NCI-H1694 treated with DMSO at 0.1 percent for 48 hours (cell line): Measurements from ENCODE around the gene SGCB.
"Not testable (repeated sequence)": the region's sequence is repeated elsewhere in the genome, so short reads cannot be mapped to it uniquely, and the experiment has no call there.

ENCODE experiments used
- DNase-seq: peaks from one replicate; lab custom pipeline; 2025; lab: John Stamatoyannopoulos, UW

SGCB gene, protein sequence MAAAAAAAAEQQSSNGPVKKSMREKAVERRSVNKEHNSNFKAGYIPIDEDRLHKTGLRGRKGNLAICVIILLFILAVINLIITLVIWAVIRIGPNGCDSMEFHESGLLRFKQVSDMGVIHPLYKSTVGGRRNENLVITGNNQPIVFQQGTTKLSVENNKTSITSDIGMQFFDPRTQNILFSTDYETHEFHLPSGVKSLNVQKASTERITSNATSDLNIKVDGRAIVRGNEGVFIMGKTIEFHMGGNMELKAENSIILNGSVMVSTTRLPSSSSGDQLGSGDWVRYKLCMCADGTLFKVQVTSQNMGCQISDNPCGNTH

GRCh38 chr4:52038103-52038912, at the start of gene SGCB:
SGCB (minus strand) TSS chr4:52038299; CDS start chr4:52038259, 40 bp downstream.
- DNase-seq: peak; percentile 42

GRCh38 chr4:52086425-52086824, 48.3 kb upstream of the SGCB start:
- DNase-seq: not testable (repeated sequence)

GRCh38 chr4:52081216-52081615, 43.1 kb upstream of the SGCB start:
- no peak for DNase-seq

DNA sequence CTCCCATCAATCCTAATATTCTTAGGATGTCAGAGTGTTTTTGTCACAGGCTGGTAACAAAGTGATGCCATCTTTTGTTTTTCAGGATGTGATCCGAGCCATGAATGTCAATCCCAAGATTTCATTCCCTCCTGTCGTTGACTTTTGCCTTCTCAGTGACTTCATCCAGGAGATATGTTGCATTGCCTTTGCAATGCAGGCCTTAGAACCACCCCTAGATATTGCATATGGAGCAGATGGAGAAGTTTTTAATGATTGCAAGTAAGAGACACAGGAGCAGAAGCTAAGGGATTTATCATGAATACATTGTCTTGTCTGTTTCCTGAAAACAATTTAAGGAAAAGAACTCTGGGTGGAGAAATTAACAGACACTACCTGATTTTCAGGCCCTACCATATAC, 41.6 kb upstream of the SGCB start:
- DNase-seq: no peak

- no peak for DNase-seq
These were observed 38.6 kb upstream of the SGCB start for GRCh38 chr4:52076731-52077130.

DNA sequence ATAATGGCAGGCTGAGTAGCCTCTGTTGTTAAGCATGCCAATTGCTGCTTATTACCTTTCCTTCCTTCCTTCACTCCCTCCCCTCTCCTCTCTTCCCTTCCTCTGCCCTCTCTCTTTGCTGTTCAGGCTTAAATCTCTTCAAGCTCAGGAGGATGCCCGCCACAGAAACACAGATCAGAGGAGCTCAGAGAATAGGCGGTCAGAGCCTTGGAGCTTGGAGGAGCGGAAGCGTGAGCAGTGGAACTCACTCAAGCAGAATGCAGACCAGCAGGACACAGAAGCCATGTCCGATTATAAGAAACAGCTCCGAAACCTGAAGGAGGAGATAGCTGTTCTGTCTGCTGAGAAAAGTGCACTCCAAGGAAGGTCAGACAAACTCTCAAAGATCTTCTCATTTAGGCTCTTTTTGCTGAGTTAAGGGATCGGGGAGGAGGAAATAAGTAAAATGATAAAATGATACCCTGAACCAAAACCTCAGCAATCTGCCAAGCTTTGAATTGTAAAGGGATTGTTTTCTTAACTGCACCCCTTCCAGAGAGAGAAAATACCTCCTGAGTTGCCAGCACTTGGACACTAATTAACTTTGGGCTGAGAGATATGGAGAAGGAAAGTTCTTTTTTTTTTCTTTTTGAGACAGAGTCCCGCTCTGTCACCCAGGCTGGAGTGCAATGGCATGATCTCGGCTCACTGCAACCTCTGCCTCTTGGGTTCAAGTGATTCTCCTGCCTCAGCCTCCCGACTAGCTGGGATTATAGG, 33.9 kb upstream of the SGCB start:
- no peak for DNase-seq

DNA sequence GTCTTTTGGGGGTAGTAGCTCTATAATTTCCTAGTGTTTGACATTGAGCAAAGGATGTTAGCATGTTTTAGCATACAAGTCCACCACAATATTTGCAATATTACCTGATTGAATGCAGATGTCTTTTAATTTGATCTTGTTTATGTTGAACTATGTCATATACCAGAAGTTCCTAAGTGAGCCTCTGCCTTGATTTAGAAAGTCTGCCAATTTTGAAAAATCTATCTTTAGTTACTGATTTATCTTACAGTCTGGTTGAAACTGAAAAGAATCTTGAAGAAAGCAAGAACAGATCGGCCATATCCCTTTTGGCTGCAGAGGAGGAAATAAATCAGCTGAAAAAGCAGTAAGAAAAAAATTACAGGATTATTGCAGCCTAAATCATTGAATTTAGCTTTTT, 31.5 kb upstream of the SGCB start:
- DNase-seq: no peak

- DNase-seq: no peak
These were observed 21.3 kb upstream of the SGCB start for GRCh38 chr4:52059372-52059771.

DNA sequence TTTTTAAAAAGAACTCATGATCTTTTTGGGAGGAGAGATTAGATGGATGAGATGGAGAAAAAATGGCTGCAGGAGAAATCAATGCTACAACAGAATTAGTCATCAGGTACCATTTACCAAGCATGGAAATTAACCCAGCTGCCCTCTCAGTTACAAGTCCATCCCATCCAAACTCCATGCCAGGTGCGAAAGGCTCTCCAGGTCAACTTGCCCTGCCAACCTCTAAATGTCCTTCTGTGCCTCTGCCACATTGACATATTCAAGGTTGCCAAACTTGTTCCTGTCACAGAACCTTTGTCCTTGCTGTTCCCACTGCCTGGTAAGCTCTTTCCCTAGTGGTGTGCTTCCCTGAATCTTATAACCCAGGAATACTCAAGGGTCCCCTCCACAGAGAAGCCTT, 20.2 kb upstream of the SGCB start:
- DNase-seq: no peak

DNA sequence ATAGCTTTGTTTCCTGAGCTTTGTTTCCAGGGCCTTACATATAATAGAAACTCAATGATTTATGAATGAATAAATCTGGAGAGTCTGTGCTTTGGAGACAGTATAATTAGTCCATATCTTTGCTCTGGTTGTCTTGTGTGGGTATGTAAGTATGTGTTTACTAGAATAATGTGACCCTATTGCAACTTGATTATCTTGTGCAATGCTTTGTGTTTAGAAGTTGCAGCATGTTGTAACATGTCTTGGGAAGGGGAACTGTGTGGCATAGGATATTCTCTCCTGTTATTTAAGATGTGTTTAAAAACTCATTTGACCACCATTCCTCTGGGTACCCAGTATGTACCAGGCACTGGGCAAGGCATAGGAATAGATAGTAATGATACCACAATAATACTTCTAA, 19.1 kb upstream of the SGCB start:
- DNase-seq: no peak

GRCh38 chr4:52054254-52054653, 16.2 kb upstream of the SGCB start:
- no peak for DNase-seq

DNA sequence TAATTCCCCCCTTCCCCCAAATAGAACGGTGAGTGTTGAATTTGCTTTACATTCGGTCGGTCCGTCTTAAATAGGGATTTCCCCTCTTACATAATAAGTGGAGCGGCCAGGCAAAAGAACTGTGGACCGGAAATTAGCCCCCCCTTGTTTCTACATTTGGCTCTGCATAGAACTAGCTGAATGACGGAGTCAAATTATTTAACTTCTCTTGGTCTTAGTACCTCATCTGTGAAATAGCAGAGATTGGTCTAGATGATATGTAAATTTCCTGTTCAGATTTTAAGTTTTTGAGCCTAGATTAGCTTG, 14.3 kb upstream of the SGCB start:
- no peak for DNase-seq

DNA sequence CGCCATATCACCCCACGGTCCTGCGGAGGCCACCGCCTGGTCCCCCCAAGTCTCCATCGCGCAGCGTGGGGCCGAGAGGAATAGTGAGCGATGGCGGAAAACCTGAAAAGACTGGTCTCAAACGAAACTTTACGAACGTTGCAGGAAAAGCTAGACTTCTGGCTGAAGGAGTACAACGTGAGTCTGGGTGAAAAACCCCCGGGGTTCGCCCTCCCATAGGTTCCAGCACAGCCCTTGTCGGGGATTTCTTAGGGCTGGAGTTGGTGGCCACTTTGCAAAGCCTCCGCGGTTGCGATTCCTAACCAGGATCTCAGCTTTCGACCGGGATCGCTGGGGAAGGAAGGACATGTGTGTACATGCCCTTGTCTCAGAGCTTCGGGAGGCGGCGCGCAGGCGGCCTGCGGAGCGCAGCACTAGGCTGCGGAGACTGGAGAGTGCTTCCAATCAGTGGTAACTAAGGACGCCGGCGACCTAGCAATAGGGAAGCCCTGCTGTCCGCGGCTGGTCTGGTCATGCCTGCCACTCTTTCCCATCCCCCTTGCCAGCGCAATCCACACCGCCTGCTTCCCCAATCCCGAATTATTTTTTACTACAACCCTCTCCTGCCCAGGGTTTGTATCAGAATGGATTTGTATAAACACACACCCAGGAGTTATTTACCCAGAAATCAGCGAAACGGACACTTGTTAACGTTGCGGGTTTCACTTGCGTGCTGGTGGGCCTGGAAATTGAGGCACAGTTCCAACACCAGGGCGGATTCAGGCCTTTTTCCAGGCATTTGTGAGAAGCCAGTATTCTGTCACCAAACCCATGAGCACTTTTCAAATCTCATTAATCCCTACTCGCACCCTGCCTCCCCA, 13.7 kb upstream of the SGCB start:
- peak; percentile 16 for DNase-seq

- DNase-seq: no peak
These were observed 13.1 kb upstream of the SGCB start, which contains the start of gene SPATA18 for GRCh38 chr4:52051213-52051614. SPATA18 (plus strand) TSS chr4:52051304; CDS start chr4:52051705, 401 bp downstream.

DNA sequence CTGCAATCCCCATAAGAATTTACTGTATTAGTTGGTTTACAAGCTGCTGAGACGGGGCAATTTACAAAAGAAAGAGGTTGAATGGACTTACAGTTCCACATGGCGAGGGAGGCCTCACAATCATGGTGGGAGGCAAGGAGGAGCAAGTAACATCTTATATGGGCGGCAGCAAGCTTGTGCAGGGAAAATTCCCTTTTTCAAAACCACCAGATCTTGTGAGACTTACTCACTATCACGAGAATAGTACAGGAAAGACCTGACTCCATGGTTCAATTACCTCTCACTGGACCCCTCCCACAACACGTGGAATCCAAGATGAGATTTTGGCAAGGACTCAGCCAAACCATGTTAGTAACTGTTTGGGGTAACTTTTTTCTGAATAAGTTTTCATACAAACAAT, 11.2 kb upstream of the SGCB start:
- DNase-seq: no peak

DNA sequence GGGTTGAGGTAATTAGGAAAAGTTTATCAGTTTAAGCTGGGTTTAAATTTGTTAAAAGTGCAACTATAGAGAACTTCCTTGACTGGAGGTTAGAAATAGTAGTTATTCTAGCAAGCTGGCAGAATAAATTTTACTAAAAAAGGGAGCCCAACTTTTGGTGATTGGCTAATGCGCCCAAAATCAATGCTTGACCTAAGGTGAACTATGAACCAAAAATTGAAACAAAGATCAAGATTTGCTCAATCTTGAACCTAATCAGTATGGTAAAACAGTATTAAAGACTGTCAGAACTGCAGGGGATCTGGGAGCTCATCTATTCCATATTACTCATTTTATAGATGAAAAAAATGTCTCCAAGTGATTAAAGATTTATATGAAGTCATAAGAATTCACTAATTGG, 6.9 kb upstream of the SGCB start:
- DNase-seq: no peak

- peak; percentile 15 for DNase-seq
These were observed 403 bp downstream of the SGCB start for GRCh38 chr4:52037689-52038102.

- no peak for DNase-seq
These were observed 1.1 kb downstream of the SGCB start for GRCh38 chr4:52036886-52037530.

DNA sequence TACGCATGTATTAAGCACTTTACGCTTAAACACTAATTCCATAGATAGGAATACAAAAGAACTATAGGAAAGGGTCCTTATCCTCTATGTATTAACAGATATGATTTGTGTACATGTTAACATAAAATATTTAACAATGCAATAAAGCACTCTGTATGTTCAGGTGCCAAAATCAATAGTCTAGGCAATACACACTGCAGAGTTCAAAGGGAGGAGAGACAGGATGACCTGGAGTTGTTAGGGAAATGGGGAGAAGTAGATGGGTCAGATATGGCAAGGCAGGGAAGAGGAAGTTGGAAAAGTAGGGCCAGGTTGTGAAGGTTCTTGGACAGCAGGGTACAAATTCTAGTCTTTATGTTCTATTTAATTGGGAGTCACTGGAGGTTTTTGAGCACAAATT, 2.9 kb downstream of the SGCB start:
- DNase-seq: no peak

DNA sequence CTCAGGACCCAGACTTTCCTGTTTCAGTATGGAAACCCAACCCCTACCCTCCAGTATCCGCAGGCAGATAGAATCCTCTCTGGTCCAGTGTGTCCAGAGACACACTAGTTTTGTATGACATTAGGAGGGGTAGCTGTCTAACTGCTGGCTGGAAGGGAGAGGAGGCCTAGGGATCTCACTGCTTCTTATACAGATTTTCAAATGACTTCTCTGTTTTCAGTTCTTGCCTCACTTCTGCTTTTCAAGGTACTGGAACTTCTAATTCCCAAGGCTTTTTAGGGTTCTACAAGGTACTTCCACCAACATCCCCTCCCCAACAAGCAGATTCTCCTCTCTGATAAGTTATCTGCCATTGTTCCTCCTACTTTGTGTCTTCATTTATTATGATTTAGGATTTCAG, 6.1 kb downstream of the SGCB start:
- no peak for DNase-seq

- no peak for DNase-seq
These were observed 9.1 kb downstream of the SGCB start for GRCh38 chr4:52028970-52029369.
